Thymus (tissue), 11 donors: ENCODE results near the gene CCDC167. TPM values are rescaled to one million over a fixed set of nuclear protein-coding genes. Genes with fewer than 3 reads are reported as not detected.
"Not testable (repeated sequence)": the region's sequence is repeated elsewhere in the genome, so short reads cannot be mapped to it uniquely, and the experiment has no call there.

Source experiments
- DNase-seq, 9 donors: peaks; one replicate each; pipeline ENCODE4 v3.0.0-alpha.2; 2013; ENCODE audit warnings: low spot score in 9 of 9, low read depth in 6 of 9, missing footprints in 1 of 9
- H3K27ac ChIP-seq, 2 donors: one replicate each; pipeline ENCODE4 v1.5.1; 2013; ENCODE audit warnings: control low read depth in 1 of 2, low read depth in 1 of 2, low read length in 1 of 2, mild to moderate bottlenecking in 1 of 2, moderate library complexity in 1 of 2
- H3K27me3 ChIP-seq, 2 donors: one replicate each; pipeline ENCODE4 v1.5.1; 2013; ENCODE audit warnings: low read length in 1 of 2; ENCODE audit not compliant: control insufficient read depth in 2 of 2, insufficient read depth in 1 of 2
- H3K36me3 ChIP-seq, 2 donors: one replicate each; pipeline ENCODE4 v1.5.1; 2013; ENCODE audit warnings: low read length in 1 of 2, mild to moderate bottlenecking in 1 of 2, moderate library complexity in 1 of 2; ENCODE audit not compliant: control insufficient read depth in 2 of 2, insufficient read depth in 2 of 2
- H3K4me1 ChIP-seq, 2 donors: one replicate each; pipeline ENCODE4 v1.5.1; 2013; ENCODE audit warnings: low read length in 2 of 2; ENCODE audit not compliant: control insufficient read depth in 2 of 2, insufficient read depth in 2 of 2
- H3K4me3 ChIP-seq, 2 donors: one replicate each; pipeline ENCODE4 v1.5.1; 2013; ENCODE audit warnings: low read length in 2 of 2, control low read depth in 1 of 2, mild to moderate bottlenecking in 1 of 2
- H3K9me3 ChIP-seq, 2 donors: one replicate each; pipeline ENCODE4 v1.5.1; 2013; ENCODE audit warnings: low read length in 1 of 2, mild to moderate bottlenecking in 1 of 2; ENCODE audit not compliant: control insufficient read depth in 2 of 2, insufficient read depth in 1 of 2
- WGBS: extraction: QIAGEN DNeasy Blood & Tissue Kit; methylation state at CpG from one replicate; pipeline ENCODE4 v1.1.7; 2013; 5-methylcytosine and 5-hydroxymethylcytosine counted together
- polyA plus RNA-seq: library from polyadenylated mRNA; stranded (reverse); fragments of 200-250 nt; gene quantifications from one replicate; pipeline ENCODE4 v1.2.3, GENCODE V29; 2013
- total RNA-seq: library from RNA; stranded (reverse); fragments of 120-200 nt; gene quantifications from one replicate; pipeline ENCODE4 v1.2.4, GENCODE V29; 2013
- donor health status: healthy.

The CCDC167 gene
- total and polyA plus RNA-seq, 2 donors: 54.9 to 122 TPM

DNA sequence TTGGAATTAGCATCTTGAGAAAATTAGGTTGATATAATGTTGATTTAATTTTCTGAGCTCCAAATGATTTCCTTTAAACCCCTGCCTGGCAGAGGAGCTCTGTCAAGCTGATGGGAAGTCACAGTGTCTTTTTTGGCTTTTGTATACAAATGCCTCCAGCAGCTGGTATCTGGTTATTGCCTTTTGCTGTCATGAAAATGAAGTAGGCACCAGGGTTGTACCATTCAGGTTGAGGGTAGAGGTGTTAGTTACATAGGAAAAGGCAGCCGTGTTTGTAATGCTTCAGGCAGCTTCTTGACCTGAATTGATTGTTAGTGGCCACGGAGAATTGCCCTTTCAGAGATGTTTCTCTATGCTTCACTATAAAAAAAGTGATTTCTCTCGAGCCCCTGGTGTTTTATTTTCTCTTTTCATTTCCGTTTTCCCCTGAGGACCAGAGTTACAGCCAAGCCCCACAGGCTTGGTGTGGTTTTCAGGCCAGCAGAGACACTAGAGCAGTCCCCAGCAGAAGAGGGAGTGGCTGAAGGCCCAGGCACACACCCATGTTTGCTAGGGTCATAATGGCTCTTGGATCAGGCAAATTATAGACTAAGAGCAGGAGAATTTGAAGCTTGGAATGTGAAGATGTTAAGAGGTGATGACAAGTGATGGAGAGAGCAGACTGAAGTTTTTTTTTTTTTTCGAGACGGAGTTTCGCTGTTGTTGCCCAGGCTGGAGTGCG is 45.1 kb downstream of the CCDC167 start:
- H3K27ac ChIP-seq: no peak overlapping the region

DNA sequence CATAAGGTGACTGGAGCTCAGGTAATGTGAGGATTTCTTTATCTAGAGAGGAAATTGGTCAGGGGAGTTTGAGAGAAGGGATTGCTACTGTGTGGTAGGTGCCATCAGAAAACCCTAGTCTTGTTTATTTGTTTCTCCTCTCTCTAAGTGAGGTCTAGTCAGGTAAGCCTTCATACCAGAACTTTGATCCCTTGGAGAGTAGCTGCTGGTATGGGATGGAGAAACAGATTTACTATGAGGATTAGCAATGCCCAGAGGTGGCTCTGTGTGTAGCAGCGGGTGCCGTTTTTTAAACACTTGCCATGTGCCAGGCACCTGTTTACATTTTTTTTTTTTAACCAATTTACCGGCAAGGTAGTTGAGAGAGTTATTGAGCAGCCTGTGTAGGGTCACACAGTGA is 47.2 kb downstream of the CCDC167 start:
- 97% methylated on average over 3 of the region's 3 CpGs for WGBS
- DNase-seq: no peak
- Histone ChIP-seq H3K36me3 (peaks cover 72 to 94% of the 10 kb centered on the region in 2 donors), H3K4me1 (peaks cover 0 to 9% of the 10 kb centered on the region in 2 donors), H3K27ac (no peak overlapping the region), H3K27me3 (no peaks in the 10 kb centered on the region), H3K4me3 (no peak overlapping the region), H3K9me3 (no peaks in the 10 kb centered on the region)

More for the DNA sequence above, 45.1 kb downstream of the CCDC167 start:
- WGBS: 95% methylated on average over 8 of the region's 8 CpGs
- no peak for DNase-seq
- peaks cover 72 to 93% of the 10 kb centered on the region in 2 donors for H3K36me3 ChIP-seq
- H3K4me1 ChIP-seq: peaks cover 0 to 9% of the 10 kb centered on the region in 2 donors
- no peaks in the 10 kb centered on the region for H3K9me3 ChIP-seq
- H3K4me3 ChIP-seq: no peak overlapping the region
- no peaks in the 10 kb centered on the region for H3K27me3 ChIP-seq

DNA sequence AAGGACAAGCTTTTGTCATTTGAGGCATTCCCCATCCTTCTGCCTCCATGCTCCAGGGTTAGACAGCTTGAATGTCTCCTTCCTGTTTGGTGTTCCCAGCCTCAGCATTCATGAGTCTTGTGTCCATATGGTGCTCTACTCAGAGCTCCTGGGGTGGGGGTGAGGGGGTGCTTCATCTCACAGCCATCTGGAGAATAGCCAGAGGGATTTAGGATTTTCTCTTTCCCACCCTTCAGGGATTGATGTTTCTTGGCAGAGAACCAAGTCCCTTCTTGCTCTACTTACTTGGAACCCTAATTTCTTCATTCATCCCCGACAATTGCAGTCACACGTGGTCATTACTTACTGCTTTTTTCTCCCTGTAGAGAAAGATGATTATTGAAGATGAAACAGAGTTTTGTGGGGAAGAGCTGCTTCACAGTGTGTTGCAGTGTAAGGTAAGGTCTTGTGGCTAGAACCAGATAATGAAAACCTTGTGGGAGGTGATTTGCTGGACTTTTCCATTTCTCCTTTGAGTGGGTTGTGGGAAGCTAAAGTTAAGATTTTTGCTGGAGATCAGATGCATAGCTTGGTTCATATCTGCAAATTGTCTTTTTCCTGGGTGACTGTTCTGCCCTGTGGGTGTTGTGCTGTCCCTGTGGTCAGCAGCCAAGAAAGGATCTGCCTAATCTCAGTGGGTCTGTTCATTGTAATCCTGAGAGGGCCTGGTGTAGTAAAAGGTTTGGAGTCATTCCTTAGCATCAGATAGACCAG is 48.1 kb downstream of the CCDC167 start:
- H3K36me3 ChIP-seq: peaks cover 78 to 94% of the 10 kb centered on the region in 2 donors
- H3K4me3 ChIP-seq: no peak overlapping the region
- no peak overlapping the region for H3K27ac ChIP-seq
- DNase-seq: no peak
- no peaks in the 10 kb centered on the region for H3K9me3 ChIP-seq
- H3K27me3 ChIP-seq: no peaks in the 10 kb centered on the region
- peaks cover 0 to 8% of the 10 kb centered on the region in 2 donors for H3K4me1 ChIP-seq
- 94% methylated on average over 2 of the region's 2 CpGs for WGBS

DNA sequence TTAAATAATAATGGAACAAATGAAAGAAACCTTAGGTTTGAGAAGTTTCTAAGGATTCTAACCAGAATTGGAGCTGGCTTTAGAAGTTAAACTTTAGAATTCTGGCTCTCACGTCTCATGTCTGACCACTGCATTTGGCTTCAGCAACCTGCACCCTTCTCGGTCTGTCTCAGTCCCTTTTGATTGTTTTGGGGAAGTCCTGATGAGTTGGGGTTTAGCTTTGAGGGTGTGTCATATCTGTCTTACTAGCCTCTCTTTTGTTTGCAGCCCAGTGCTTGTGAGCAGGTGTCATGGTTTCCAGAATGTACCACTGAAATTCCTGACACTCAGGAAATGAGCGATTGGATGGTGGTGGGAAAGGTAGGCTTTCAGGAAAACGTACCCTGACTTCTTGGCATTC is 49.7 kb downstream of the CCDC167 start:
- peaks cover 78 to 93% of the 10 kb centered on the region in 2 donors for H3K36me3 ChIP-seq
- DNase-seq: no peak
- no peaks in the 10 kb centered on the region for H3K27me3 ChIP-seq
- WGBS: 96% methylated on average over 4 of the region's 4 CpGs
- H3K9me3 ChIP-seq: no peaks in the 10 kb centered on the region
- H3K4me1 ChIP-seq: no peaks in the 10 kb centered on the region
- no peak overlapping the region for H3K27ac ChIP-seq
- no peak overlapping the region for H3K4me3 ChIP-seq

DNA sequence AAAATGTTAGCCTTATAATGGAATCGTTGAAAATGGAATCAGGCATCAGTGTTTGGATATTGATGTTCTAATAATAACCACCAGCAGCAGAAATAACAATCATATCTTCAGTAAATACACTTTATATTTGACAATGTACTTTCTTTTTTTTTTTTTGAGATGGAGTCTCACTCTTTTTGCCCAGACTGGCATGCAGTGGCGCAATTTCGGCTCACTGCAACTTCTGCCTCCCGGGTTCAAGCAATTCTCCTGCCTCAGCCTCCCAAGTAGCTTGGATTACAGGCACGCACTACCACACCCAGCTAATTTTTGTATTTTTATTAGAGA is 56.5 kb downstream of the CCDC167 start:
- WGBS: 95% methylated on average over 5 of the region's 5 CpGs
- H3K36me3 ChIP-seq: peaks cover 37 to 82% of the 10 kb centered on the region in 2 donors
- H3K4me3 ChIP-seq, H3K27me3 ChIP-seq, H3K4me1 ChIP-seq, H3K27ac ChIP-seq, DNase-seq, H3K9me3 ChIP-seq: not testable (repeated sequence)

DNA sequence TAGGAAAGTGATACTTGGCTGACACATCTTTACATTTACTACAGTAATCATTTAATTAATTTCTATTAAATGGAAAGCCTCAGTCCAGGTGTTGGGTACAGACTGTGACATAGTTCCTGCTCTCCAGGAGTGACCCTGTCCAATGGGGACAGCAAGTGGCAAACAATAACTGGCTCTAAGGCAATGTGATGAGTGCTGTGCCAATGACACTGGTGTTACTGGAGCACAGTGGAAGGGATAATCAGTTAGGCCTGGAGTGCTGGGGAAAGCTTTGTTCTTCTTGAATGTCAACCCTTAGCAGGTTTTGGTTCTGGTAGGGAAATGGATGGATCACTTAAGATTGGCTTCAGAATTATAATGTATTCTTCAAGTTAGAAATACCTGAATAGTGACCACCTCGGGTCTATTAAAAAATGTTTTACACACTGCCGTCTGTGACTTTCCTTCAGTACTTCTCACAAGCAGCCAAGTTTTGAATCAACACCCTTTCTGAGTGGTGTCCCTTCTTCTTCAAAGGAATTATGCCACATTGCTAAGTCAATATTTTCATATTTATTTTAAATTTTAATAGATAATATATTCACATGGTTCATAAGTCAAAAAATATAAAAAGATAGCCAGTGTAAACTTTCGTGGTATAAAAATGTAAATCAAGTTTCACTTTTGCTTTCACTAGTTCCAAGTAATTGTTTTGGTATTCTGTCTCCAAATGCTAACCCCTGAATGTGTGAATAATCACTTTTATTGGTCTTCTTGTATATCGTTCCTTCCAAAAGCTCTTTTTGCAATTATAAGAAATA is 57.1 kb downstream of the CCDC167 start:
- H3K9me3 ChIP-seq: no peaks in the 10 kb centered on the region
- H3K27me3 ChIP-seq: no peaks in the 10 kb centered on the region
- H3K27ac ChIP-seq: no peak overlapping the region
- 22% methylated on average over 4 of the region's 4 CpGs for WGBS
- no peak overlapping the region for H3K4me3 ChIP-seq
- H3K4me1 ChIP-seq: no peaks in the 10 kb centered on the region
- peaks cover 37 to 84% of the 10 kb centered on the region in 2 donors for H3K36me3 ChIP-seq
- DNase-seq: no peak

DNA sequence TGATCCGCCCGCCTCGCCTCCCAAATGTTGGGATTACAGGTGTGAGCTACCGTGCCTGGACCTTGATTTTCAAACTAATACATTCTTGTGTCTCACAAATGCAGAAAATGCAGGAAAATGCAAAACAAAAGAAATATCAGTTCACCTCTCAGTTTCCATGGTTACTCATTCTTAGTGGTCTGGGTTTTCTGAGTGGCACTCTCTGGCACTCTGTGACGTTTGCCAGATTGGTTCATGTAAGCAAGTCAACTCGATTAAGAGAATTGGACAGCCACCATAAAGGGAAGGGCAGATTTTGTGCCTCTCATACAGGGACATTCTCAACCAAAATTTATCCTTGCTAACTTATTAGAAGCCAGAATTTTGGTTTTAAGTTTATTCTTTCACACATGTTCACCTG is 58.0 kb downstream of the CCDC167 start:
- H3K4me1 ChIP-seq: no peaks in the 10 kb centered on the region
- no peak overlapping the region for H3K27ac ChIP-seq
- 94% methylated on average over 6 of the region's 6 CpGs for WGBS

DNA sequence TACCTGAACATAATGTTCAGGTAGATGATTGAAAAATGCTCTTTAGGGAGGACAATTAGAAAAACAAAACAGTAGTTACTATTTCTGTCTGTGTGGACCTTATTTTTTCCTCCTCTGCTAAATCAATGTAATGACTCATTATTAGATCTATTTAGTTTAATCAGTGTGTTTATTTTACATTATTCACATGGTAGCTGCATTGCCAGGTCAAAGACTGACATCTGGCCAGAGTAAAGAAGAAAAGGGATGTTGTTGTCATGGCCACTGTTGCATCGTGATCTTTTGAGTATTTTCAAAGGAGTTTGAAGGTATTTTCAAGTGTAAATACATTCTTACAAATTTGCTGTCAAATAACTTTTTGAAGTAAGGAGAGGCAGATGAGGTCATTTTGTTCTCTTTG is 60.8 kb downstream of the CCDC167 start:
- peaks cover 4 to 12% of the 10 kb centered on the region in 2 donors for H3K4me1 ChIP-seq
- H3K9me3 ChIP-seq: no peaks in the 10 kb centered on the region
- no peak for DNase-seq
- H3K36me3 ChIP-seq: peaks cover 35 to 75% of the 10 kb centered on the region in 2 donors
- no peak overlapping the region for H3K27ac ChIP-seq
- 95% methylated on average over 1 of the region's 1 CpG for WGBS
- H3K27me3 ChIP-seq: no peaks in the 10 kb centered on the region
- H3K4me3 ChIP-seq: no peak overlapping the region

More for the DNA sequence above, 58.0 kb downstream of the CCDC167 start:
- peaks cover 38 to 84% of the 10 kb centered on the region in 2 donors for H3K36me3 ChIP-seq
- H3K27me3 ChIP-seq: no peaks in the 10 kb centered on the region
- DNase-seq: no peak
- H3K4me3 ChIP-seq: no peak overlapping the region
- H3K9me3 ChIP-seq: no peaks in the 10 kb centered on the region

DNA sequence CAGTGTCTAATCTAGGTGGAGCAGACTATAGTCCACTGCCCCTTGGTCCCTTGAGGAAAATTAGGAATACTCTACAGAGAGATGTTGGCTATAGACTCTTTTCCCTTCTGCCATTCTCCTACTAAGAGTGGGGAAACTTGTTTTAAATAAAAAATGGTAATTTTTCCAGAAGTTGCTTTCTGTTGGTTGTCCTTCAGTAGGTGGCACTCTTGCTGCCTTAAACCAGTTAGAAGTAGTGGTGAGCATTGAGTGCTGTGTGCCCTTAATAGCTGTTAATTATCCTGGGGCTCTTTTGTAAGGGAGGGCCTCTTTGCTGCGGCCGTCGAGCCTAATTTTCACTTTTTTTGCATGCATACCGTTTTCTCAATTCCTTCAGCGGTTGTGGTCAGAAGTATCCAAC is 63.9 kb downstream of the CCDC167 start:
- Histone ChIP-seq H3K4me3 (no peak overlapping the region), H3K9me3 (no peaks in the 10 kb centered on the region), H3K36me3 (peaks cover 32 to 55% of the 10 kb centered on the region in 2 donors), H3K4me1 (peaks cover 6 to 22% of the 10 kb centered on the region in 2 donors), H3K27ac (no peak overlapping the region), H3K27me3 (no peaks in the 10 kb centered on the region)
- WGBS: 95% methylated on average over 5 of the region's 5 CpGs
- DNase-seq: no peak
